Measurements from ENCODE around the gene USH1C.

Gene USH1C

DNA sequence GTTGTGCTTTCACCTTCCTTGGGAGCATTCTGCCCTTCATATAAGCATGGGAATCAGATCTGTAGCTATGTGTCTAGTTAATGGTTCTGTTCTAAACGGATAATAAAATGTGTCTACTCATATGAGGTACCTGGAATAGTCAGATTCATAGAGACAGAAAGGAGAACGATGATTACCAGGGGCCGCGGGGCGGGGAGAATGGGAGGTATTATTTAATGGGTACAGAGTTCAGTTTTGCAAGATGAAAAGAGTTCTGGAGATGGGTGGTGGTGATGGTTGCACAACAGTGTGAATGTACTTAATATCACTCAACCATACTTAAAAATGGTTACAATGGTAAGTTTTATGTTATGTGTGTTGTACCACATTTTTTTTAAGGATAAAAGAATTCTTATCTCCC is 57.6 kb downstream of the USH1C start:
- Histone ChIP-seq H3K9me3 (ENCODE audit: control insufficient read depth, low read length) (no peaks in the 10 kb centered on the region), H3K36me3 (ENCODE audit: control insufficient read depth in 1 of 2, insufficient read depth in 2 of 2, low read depth in 1 of 2, low read length in 2 of 2) (no peaks in the 10 kb centered on the region), H2AK5ac (ENCODE audit: low read length, severe bottlenecking) (no peak overlapping the region), H4K8ac (ENCODE audit: low read length) (no peak overlapping the region), H3K23ac (ENCODE audit: low read length in 2 of 2) (no peak overlapping the region), H3K18ac (ENCODE audit: low read depth in 1 of 2, low read length in 2 of 2) (no peak overlapping the region), H2BK12ac (ENCODE audit: low read length in 2 of 2) (no peak overlapping the region), H3K4me2 (ENCODE audit: low read length, poor library complexity, severe bottlenecking) (no peak overlapping the region), H3K27me3 (ENCODE audit: control insufficient read depth in 1 of 2, insufficient read depth in 1 of 2, low read length in 2 of 2) (peaks cover 39 to 53% of the 10 kb centered on the region in 2 experiments), H3K79me1 (replicated peaks; ENCODE audit: low read length, poor library complexity, severe bottlenecking) (no peaks in the 10 kb centered on the region), H2BK120ac (ENCODE audit: low read depth, low read length) (no peak overlapping the region), H2BK15ac (ENCODE audit: low read depth, poor library complexity, severe bottlenecking) (no peak overlapping the region), H3K4ac (ENCODE audit: low read depth in 1 of 2, low read length in 2 of 2) (no peak overlapping the region), H3K4me1 (ENCODE audit: control insufficient read depth, insufficient read depth, low read depth, low read length) (no peaks in the 10 kb centered on the region), H4K91ac (ENCODE audit: low read length) (no peak overlapping the region), H3K27ac (ENCODE audit: low read length, poor library complexity, severe bottlenecking) (no peak overlapping the region), H2BK5ac (ENCODE audit: low read depth, low read length, poor library complexity, severe bottlenecking) (no peak overlapping the region), H3K9ac (ENCODE audit: low read length) (no peak overlapping the region), H2AFZ (ENCODE audit: low read depth, low read length) (no peak overlapping the region), H3K14ac (ENCODE audit: low read length in 2 of 2) (no peak overlapping the region), H3K4me3 (ENCODE audit: insufficient read depth in 1 of 2, low read depth in 1 of 2, low read length in 2 of 2) (no peak overlapping the region)
- 75% methylated on average over 5 of the region's 5 CpGs for WGBS
- DNase-seq: no peak

DNA sequence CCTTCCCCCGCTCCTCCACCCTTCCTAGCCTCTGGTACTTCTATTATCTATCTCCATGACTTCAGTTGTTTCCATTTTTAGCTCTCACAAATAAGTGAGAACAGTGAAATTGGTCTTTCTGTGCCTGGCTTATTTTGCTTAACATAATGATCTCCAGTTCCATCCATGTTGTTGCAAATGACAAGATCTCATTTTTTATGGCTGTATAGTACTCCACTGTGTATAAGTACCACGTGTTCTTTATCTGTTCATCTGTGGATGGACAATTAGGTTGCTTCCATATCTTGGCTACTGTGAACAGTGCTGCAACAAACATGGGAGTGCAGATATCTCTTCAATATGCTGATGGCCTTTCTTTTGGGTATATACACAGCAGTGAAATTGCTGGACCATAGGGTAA is 60.7 kb downstream of the USH1C start:
- H2BK120ac ChIP-seq (ENCODE audit: low read depth, low read length): no peak overlapping the region
- DNase-seq: no peak
- WGBS: 60% methylated on average over 2 of the region's 2 CpGs
- no peaks in the 10 kb centered on the region for H3K9me3 ChIP-seq (ENCODE audit: control insufficient read depth, low read length)
- H3K4me3 ChIP-seq (ENCODE audit: insufficient read depth in 1 of 2, low read depth in 1 of 2, low read length in 2 of 2): no peak overlapping the region
- no peaks in the 10 kb centered on the region for H3K4me1 ChIP-seq (ENCODE audit: control insufficient read depth, insufficient read depth, low read depth, low read length)
- no peak overlapping the region for H3K4ac ChIP-seq (ENCODE audit: low read depth in 1 of 2, low read length in 2 of 2)
- no peak overlapping the region for H4K8ac ChIP-seq (ENCODE audit: low read length)
- no peak overlapping the region for H4K91ac ChIP-seq (ENCODE audit: low read length)
- H3K79me1 ChIP-seq (replicated peaks; ENCODE audit: low read length, poor library complexity, severe bottlenecking): no peaks in the 10 kb centered on the region
- no peak overlapping the region for H3K18ac ChIP-seq (ENCODE audit: low read depth in 1 of 2, low read length in 2 of 2)
- H3K27ac ChIP-seq (ENCODE audit: low read length, poor library complexity, severe bottlenecking): no peak overlapping the region
- no peak overlapping the region for H2BK5ac ChIP-seq (ENCODE audit: low read depth, low read length, poor library complexity, severe bottlenecking)
- H3K23ac ChIP-seq (ENCODE audit: low read length in 2 of 2): no peak overlapping the region
- H3K4me2 ChIP-seq (ENCODE audit: low read length, poor library complexity, severe bottlenecking): no peak overlapping the region
- H3K9ac ChIP-seq (ENCODE audit: low read length): no peak overlapping the region
- no peak overlapping the region for H3K14ac ChIP-seq (ENCODE audit: low read length in 2 of 2)
- no peak overlapping the region for H2AK5ac ChIP-seq (ENCODE audit: low read length, severe bottlenecking)
- H2BK15ac ChIP-seq (ENCODE audit: low read depth, poor library complexity, severe bottlenecking): no peak overlapping the region
- no peak overlapping the region for H2BK12ac ChIP-seq (ENCODE audit: low read length in 2 of 2)
- H3K27me3 ChIP-seq (ENCODE audit: control insufficient read depth in 1 of 2, insufficient read depth in 1 of 2, low read length in 2 of 2): peaks cover 41 to 46% of the 10 kb centered on the region in 2 experiments
- no peak overlapping the region for H2AFZ ChIP-seq (ENCODE audit: low read depth, low read length)
- H3K36me3 ChIP-seq (ENCODE audit: control insufficient read depth in 1 of 2, insufficient read depth in 2 of 2, low read depth in 1 of 2, low read length in 2 of 2): no peaks in the 10 kb centered on the region

GRCh38 chr11:17481905-17482304 is 62.3 kb downstream of the USH1C start:
- no peak overlapping the region for H3K27ac ChIP-seq (ENCODE audit: low read length, poor library complexity, severe bottlenecking)
- H4K8ac ChIP-seq (ENCODE audit: low read length): no peak overlapping the region
- H2AK5ac ChIP-seq (ENCODE audit: low read length, severe bottlenecking): no peak overlapping the region
- H3K9ac ChIP-seq (ENCODE audit: low read length): no peak overlapping the region
- 88% methylated on average over 5 of the region's 5 CpGs for WGBS
- no peaks in the 10 kb centered on the region for H3K36me3 ChIP-seq (ENCODE audit: control insufficient read depth in 1 of 2, insufficient read depth in 2 of 2, low read depth in 1 of 2, low read length in 2 of 2)
- no peak overlapping the region for H2AFZ ChIP-seq (ENCODE audit: low read depth, low read length)
- no peak overlapping the region for H3K4me2 ChIP-seq (ENCODE audit: low read length, poor library complexity, severe bottlenecking)
- H3K18ac ChIP-seq (ENCODE audit: low read depth in 1 of 2, low read length in 2 of 2): no peak overlapping the region
- no peak overlapping the region for H2BK120ac ChIP-seq (ENCODE audit: low read depth, low read length)
- H3K23ac ChIP-seq (ENCODE audit: low read length in 2 of 2): no peak overlapping the region
- H4K91ac ChIP-seq (ENCODE audit: low read length): no peak overlapping the region
- peaks cover 51 to 58% of the 10 kb centered on the region in 2 experiments for H3K27me3 ChIP-seq (ENCODE audit: control insufficient read depth in 1 of 2, insufficient read depth in 1 of 2, low read length in 2 of 2)
- no peak overlapping the region for H2BK15ac ChIP-seq (ENCODE audit: low read depth, poor library complexity, severe bottlenecking)
- no peak overlapping the region for H3K4ac ChIP-seq (ENCODE audit: low read depth in 1 of 2, low read length in 2 of 2)
- H2BK12ac ChIP-seq (ENCODE audit: low read length in 2 of 2): no peak overlapping the region
- no peak for DNase-seq
- H3K14ac ChIP-seq (ENCODE audit: low read length in 2 of 2): no peak overlapping the region
- no peaks in the 10 kb centered on the region for H3K79me1 ChIP-seq (replicated peaks; ENCODE audit: low read length, poor library complexity, severe bottlenecking)
- no peak overlapping the region for H3K4me3 ChIP-seq (ENCODE audit: insufficient read depth in 1 of 2, low read depth in 1 of 2, low read length in 2 of 2)
- H3K4me1 ChIP-seq (ENCODE audit: control insufficient read depth, insufficient read depth, low read depth, low read length): no peaks in the 10 kb centered on the region
- no peak overlapping the region for H2BK5ac ChIP-seq (ENCODE audit: low read depth, low read length, poor library complexity, severe bottlenecking)
- H3K9me3 ChIP-seq (ENCODE audit: control insufficient read depth, low read length): no peaks in the 10 kb centered on the region

DNA sequence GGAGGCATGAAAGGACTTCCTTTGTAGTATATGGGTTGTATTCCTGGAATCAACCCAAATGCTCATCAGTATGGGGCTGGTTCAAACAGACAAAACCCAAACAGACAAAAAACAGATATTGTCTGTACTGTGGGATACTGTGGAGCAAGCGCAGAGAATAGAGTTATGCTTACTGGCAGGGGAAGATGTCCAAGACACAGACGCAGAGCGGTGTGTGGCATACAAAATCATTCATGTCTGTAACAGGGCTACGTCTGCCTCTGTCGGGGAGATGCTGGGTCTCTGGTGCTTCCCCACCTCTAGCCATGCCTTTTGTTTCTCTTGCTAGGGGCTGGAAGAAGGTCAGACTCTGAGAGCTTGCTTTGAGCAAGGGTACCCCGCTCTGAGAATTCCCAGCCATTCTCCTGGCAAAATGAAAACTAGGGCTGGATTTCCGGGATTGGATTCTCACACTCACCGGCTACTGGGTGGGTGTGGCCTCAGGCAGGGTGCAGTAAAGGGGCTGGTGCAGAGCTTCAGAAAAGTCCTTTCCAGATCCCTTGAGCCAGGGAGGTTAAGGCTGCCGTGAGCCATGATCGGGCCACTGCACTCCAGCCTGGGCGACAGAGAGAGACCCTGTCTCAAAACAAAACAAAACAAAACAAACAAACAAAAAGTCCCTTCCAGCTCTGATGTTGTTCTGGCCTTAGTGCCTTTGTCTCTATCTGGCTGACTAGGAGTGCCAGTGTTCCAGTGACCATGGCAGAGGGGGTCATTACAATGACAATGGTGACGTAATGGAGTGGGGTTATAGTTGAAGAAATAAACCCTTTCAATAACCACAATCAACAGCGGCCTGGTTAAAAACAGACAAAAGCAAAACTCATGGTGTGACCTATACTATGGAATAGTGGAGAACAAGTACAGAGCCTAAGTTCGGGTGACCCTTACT is 64.7 kb downstream of the USH1C start:
- Histone ChIP-seq H2BK12ac (ENCODE audit: low read length in 2 of 2) (no peak overlapping the region), H3K4me3 (ENCODE audit: insufficient read depth in 1 of 2, low read depth in 1 of 2, low read length in 2 of 2) (peak overlapping the region in 1 of 2 experiments; percentile 59), H2AK5ac (ENCODE audit: low read length, severe bottlenecking) (no peak overlapping the region), H3K4me1 (ENCODE audit: control insufficient read depth, insufficient read depth, low read depth, low read length) (peaks cover 9% of the 10 kb centered on the region), H3K9me3 (ENCODE audit: control insufficient read depth, low read length) (no peaks in the 10 kb centered on the region), H3K4ac (ENCODE audit: low read depth in 1 of 2, low read length in 2 of 2) (no peak overlapping the region), H4K91ac (ENCODE audit: low read length) (no peak overlapping the region), H2AFZ (ENCODE audit: low read depth, low read length) (no peak overlapping the region), H2BK5ac (ENCODE audit: low read depth, low read length, poor library complexity, severe bottlenecking) (no peak overlapping the region), H2BK120ac (ENCODE audit: low read depth, low read length) (no peak overlapping the region), H3K18ac (ENCODE audit: low read depth in 1 of 2, low read length in 2 of 2) (no peak overlapping the region), H3K14ac (ENCODE audit: low read length in 2 of 2) (no peak overlapping the region), H3K4me2 (ENCODE audit: low read length, poor library complexity, severe bottlenecking) (no peak overlapping the region), H3K9ac (ENCODE audit: low read length) (no peak overlapping the region), H3K27me3 (ENCODE audit: control insufficient read depth in 1 of 2, insufficient read depth in 1 of 2, low read length in 2 of 2) (peaks cover 63 to 66% of the 10 kb centered on the region in 2 experiments), H2BK15ac (ENCODE audit: low read depth, poor library complexity, severe bottlenecking) (no peak overlapping the region), H3K36me3 (ENCODE audit: control insufficient read depth in 1 of 2, insufficient read depth in 2 of 2, low read depth in 1 of 2, low read length in 2 of 2) (no peaks in the 10 kb centered on the region), H3K27ac (ENCODE audit: low read length, poor library complexity, severe bottlenecking) (no peak overlapping the region), H3K79me1 (replicated peaks; ENCODE audit: low read length, poor library complexity, severe bottlenecking) (no peaks in the 10 kb centered on the region), H3K23ac (ENCODE audit: low read length in 2 of 2) (no peak overlapping the region), H4K8ac (ENCODE audit: low read length) (no peak overlapping the region)
- WGBS: 35% methylated on average over 13 of the region's 14 CpGs
- DNase-seq: peak; percentile 42

All from mesenchymal stem cell (in vitro differentiated cells and primary cell).